Prostate gland (tissue), 2 donors: ENCODE data around the gene CALML6. TPM values are rescaled to one million over a fixed set of nuclear protein-coding genes. Genes with fewer than 3 reads are reported as not detected.

Experiments used
- DNase-seq: peaks from one replicate; pipeline ENCODE4 v3.0.0-alpha.2; 2019; ENCODE audit warnings: low spot score
- H3K27ac ChIP-seq, 2 donors: fragments of 200-600 bp; sonication (generic); 2 replicates each; pipeline ENCODE4 v1.5.1; 2017 to 2019
- H3K27me3 ChIP-seq: fragments of 200-600 bp; sonication (generic); replicated peaks from 2 replicates; pipeline ENCODE4 v1.5.1; 2019; ENCODE audit not compliant: insufficient read depth
- H3K36me3 ChIP-seq, 2 donors: fragments of 200-600 bp; sonication (generic); 1 replicate in 1 of 2; 2 replicates in 1 of 2; pipeline versions ENCODE4 v1.5.1 to v1.8.1; 2017 to 2019
- H3K4me1 ChIP-seq: fragments of 200-600 bp; sonication (generic); replicated peaks from 2 replicates; pipeline ENCODE4 v1.5.1; 2019
- H3K4me3 ChIP-seq, 2 donors: fragments of 200-600 bp; sonication (generic); 2 replicates each; pipeline ENCODE4 v1.5.1; 2017 to 2019
- H3K9me3 ChIP-seq: fragments of 200-600 bp; sonication (generic); 2 replicates; pipeline ENCODE4 v1.5.1; 2017
- POLR2A ChIP-seq: fragments of 450-650 bp; IDR thresholded peaks from one replicate; pipeline ENCODE4 v1.6.1; 2016; ENCODE audit warnings: antibody characterized with exemption, mild to moderate bottlenecking
- POLR2AphosphoS5 ChIP-seq: sonication (generic); formaldehyde crosslinking; IDR thresholded peaks from one replicate; pipeline ENCODE4 v1.6.1; 2017; ENCODE audit warnings: antibody characterized with exemption
- whole genome bisulfite sequencing: methylation state at CpG from one replicate; pipeline ENCODE4 v1.1.5; 2018; 5-methylcytosine and 5-hydroxymethylcytosine counted together
- intact Hi-C: fragments of 100-400 bp; cut with DNase I; formaldehyde crosslinking; loops from one replicate; pipeline ENCODE4 v1.14.2; 2022
- total RNA-seq, 2 donors: library from RNA; depleted of rRNA; stranded (reverse); fragments of >200 nt; gene quantifications; one replicate each; pipeline ENCODE4 v1.1.0, GENCODE V29; 2016
- TF ChIP-seq, protein P1 (sequence below), 4 experiments: fragments of 200-600 bp in 2 of 4; fragments of 450-650 bp in 2 of 4; sonication (generic) in 2 of 4; IDR thresholded peaks; 1 replicate in 3 of 4; 2 replicates in 1 of 4; pipeline ENCODE4 v1.5.1; 2016 to 2019; ENCODE audit warnings: antibody characterized with exemption in 4 of 4, mild to moderate bottlenecking in 2 of 4, moderate library complexity in 2 of 4

The CALML6 gene
- total RNA-seq, 2 donors from 2014 or later, result 0.18 to 0.28 TPM

DNA sequence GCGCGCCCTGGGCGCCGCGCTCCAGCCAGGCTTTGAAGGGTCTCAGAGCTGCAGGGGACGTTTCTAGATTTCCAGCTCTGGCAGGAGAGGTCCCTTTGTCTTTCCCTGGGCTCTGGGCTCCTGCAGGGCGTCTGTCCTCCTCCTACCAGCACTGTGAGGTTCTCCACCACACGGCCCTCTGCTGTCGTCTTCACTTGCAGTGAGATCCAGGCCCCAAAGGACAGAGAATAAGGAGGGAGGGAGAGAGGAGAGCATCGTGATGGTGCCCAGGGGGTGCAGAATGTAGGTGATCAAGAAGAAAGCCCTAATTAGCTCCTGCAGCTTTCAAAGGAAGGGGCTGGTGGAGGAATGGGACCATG lies 20.0 kb upstream of the CALML6 start:
- Histone ChIP-seq H3K27ac (peak overlapping the region; percentile 95 to 96), H3K36me3 (no peaks in the 10 kb centered on the region), H3K4me3 (no peak overlapping the region), H3K4me1 (peaks cover 26% of the 10 kb centered on the region), H3K9me3 (no peaks in the 10 kb centered on the region), H3K27me3 (no peaks in the 10 kb centered on the region)
- WGBS, result 32% methylated on average over 10 of the region's 10 CpGs
- no peak for DNase-seq
- intact Hi-C loops, result no loop called here
- TF ChIP-seq POLR2A (no peak), POLR2AphosphoS5 (no peak)
- TF ChIP-seq, protein P1, sequence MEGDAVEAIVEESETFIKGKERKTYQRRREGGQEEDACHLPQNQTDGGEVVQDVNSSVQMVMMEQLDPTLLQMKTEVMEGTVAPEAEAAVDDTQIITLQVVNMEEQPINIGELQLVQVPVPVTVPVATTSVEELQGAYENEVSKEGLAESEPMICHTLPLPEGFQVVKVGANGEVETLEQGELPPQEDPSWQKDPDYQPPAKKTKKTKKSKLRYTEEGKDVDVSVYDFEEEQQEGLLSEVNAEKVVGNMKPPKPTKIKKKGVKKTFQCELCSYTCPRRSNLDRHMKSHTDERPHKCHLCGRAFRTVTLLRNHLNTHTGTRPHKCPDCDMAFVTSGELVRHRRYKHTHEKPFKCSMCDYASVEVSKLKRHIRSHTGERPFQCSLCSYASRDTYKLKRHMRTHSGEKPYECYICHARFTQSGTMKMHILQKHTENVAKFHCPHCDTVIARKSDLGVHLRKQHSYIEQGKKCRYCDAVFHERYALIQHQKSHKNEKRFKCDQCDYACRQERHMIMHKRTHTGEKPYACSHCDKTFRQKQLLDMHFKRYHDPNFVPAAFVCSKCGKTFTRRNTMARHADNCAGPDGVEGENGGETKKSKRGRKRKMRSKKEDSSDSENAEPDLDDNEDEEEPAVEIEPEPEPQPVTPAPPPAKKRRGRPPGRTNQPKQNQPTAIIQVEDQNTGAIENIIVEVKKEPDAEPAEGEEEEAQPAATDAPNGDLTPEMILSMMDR (IDR thresholded peaks at IDR 0.05), result no peak

DNA sequence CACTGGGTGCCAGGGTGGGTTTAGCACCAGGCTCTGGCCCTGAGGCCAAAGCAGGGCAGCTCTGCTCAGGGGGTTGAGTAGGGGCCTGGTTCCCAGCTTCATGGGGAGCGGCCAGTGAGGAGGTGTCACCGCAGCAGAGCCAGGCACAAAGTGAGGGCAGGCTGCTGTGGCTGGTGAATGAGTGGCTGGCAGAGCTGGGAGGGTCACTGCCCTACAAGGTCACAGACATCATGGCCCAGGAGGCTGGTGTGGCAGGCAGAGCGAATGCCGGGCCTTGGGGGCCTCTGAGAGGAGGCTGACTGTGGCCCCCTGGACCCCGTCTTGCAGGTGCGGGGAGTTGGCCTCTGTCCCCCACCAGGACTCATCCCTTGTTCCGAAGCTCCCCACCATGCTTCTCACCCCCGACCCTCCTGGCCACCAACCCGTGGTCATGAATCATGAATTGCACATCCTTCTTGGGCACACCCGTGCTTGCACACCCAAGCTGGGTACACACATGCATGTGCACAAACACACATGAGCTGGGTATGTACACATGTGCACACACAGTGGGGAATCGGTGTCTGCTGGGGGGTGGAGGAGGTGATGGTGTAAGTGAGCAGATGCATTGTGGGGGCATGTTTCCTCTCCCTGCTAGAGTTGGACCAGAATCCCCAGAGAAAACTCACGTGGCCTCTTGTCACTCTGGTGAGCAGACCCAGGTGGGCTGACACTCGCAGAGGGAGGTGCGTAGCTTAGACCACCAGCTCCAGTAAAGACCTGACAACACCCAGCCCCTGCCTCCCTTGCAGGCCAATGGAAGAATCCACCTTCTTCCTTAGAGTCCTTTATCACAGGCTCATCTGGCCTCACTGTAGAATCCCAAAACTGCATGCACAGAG lies 19.4 kb upstream of the CALML6 start:
- no peak for DNase-seq
- intact Hi-C loops, result no loop called here
- Histone ChIP-seq H3K9me3 (no peaks in the 10 kb centered on the region), H3K36me3 (no peaks in the 10 kb centered on the region), H3K27me3 (no peaks in the 10 kb centered on the region), H3K27ac (peak overlapping the region in 1 of 2 donors; percentile 95), H3K4me3 (no peak overlapping the region), H3K4me1 (peaks cover 26% of the 10 kb centered on the region)
- TF ChIP-seq, protein P1 (IDR thresholded peaks at IDR 0.05), result no peak
- TF ChIP-seq POLR2A (no peak), POLR2AphosphoS5 (no peak)
- WGBS, result 83% methylated on average over 14 of the region's 14 CpGs

DNA sequence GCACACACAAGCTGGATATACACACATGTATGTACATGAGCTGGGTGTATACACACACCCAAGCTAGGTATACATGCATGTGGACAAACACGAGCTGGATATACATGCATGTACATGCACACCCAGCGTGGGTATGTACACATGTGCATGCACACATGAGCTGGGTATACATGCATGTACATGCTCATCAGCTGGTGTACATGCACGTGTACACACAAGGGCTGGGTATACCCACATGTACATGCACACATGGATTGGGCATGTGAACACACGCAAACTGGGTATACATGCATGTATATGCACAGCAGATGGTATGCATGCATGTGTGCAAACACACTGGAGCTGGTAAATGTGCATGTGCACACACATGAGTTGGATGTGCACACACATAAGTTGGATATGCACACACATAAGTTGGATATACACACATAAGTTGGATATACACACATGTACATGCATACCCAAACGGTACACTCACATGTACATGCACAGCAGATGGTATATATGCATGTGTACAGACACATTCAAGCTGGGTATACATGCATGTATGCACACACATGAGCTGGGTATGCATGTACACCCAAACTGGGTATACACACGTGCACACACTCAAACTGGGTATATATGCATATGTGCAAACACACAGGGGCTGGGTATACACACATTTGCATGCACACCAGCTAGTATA lies 16.7 kb upstream of the CALML6 start:
- 90% methylated on average over 6 of the region's 6 CpGs for WGBS
- intact Hi-C loops, result no loop called here

DNA sequence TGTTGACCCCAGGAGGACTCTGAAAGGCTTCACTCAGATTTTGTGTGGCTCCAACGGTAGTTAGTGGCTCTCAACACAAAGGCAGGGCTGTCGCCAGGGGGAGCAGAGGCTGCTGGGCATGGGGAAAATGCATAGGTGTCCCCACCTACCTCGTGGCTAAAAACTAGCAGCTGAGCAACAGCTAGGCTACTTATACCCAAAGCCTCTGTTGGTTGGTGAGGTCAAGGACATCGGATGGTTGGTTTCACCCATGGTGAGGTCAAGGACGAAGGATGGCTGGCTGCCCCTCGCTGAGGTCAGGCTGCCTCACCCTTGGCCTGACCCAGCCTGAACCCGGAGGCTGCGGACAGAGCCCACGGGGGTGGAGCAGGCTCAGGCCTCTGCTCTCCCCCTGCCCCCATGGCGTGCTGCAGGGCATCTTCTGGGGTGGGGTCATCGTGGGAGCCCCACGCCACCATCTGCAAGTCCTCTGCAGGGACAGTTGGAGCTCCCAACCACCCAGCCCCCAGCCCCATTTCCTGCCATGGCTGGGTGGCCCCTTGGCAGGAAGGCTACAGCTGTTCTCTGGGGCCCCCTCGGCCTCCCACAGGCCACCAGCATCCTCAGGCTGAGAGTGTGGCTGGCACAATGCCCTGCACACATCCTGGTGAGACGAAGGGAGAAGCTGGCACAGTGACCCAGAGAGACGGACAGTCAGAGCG lies 15.6 kb upstream of the CALML6 start:
- intact Hi-C loops, result no loop called here
- Histone ChIP-seq H3K4me1 (peaks cover 7% of the 10 kb centered on the region), H3K27me3 (no peaks in the 10 kb centered on the region), H3K4me3 (no peak overlapping the region), H3K27ac (no peak overlapping the region), H3K36me3 (no peaks in the 10 kb centered on the region), H3K9me3 (no peaks in the 10 kb centered on the region)
- WGBS, result 51% methylated on average over 16 of the region's 16 CpGs
- no peak for DNase-seq
- no peak for TF ChIP-seq POLR2AphosphoS5
- TF ChIP-seq, protein P1 (IDR thresholded peaks at IDR 0.05), result no peak
- TF ChIP-seq POLR2A, result no peak

More for the DNA sequence above, 16.7 kb upstream of the CALML6 start:
- TF ChIP-seq POLR2A (no peak), POLR2AphosphoS5 (no peak)
- TF ChIP-seq, protein P1 (IDR thresholded peaks at IDR 0.05), result no peak
- no peaks in the 10 kb centered on the region for H3K36me3 ChIP-seq
- H3K27me3 ChIP-seq, result no peaks in the 10 kb centered on the region
- peaks cover 17% of the 10 kb centered on the region for H3K4me1 ChIP-seq
- H3K27ac ChIP-seq, result no peak overlapping the region
- DNase-seq, result no peak
- no peaks in the 10 kb centered on the region for H3K9me3 ChIP-seq
- H3K4me3 ChIP-seq, result no peak overlapping the region
